Epithelial cell of prostate (primary cell): Measurements from ENCODE around the gene UBE2E2.

Source experiments
- DNase-seq: peaks from one replicate; pipeline ENCODE4 v3.0.0-alpha.2; 2011; ENCODE audit warnings: low read depth, low spot score
- H3K27ac ChIP-seq: fragments of 450-650 bp; 2 replicates; pipeline ENCODE4 v1.5.1; 2017; ENCODE audit warnings: mild to moderate bottlenecking

UBE2E2 gene

DNA sequence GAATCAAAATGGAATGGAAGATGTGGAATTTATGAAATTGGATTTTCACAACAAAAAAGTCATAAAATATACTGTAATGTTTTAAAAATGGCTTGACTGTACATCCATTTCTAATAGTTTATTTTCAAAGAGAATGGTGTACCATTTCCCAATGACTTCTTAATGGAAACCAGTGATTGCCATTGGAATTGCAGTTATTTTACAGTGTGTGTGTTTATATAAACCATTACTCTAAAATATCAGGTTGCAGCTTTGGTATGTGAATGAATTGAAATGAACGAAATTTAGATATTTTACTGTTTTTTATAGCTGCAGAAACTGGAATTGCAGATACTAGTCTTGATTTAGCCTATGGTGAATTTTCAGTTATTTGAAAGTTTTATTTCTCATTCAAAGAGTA lies 165.6 kb downstream of the UBE2E2 start:
- no peak for DNase-seq
- no peak overlapping the region for H3K27ac ChIP-seq

- no peak overlapping the region for H3K27ac ChIP-seq
- DNase-seq = no peak
Observed at GRCh38 chr3:23372285-23372684, 169.2 kb downstream of the UBE2E2 start.

GRCh38 chr3:23376516-23377248 lies 173.6 kb downstream of the UBE2E2 start:
- no peak overlapping the region for H3K27ac ChIP-seq
- DNase-seq = no peak

- no peak for DNase-seq
- no peak overlapping the region for H3K27ac ChIP-seq
Observed at GRCh38 chr3:23377928-23378672, 175.0 kb downstream of the UBE2E2 start.

GRCh38 chr3:23383875-23384274 lies 180.7 kb downstream of the UBE2E2 start:
- H3K27ac ChIP-seq = no peak overlapping the region
- DNase-seq = no peak

DNA sequence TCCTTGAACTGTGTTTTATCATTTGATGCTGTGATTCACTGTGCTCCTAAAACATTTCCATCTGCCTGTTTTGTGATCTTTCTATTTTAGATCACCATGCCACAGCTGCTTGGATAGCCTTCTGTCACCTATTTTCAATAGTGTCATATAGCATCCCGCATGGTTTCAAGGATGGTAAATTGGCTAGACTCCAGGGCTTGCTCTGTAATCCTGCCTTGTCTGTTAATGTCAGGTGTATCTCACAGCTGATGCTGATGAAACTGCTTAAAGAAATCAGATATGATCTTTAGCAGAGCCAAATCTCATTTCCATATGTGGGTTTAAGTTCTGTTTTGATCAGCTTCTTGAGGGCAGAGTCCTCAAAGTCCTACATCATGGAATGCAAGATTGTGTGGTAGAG lies 182.2 kb downstream of the UBE2E2 start:
- DNase-seq = no peak
- no peak overlapping the region for H3K27ac ChIP-seq

GRCh38 chr3:23387286-23387918 lies 184.3 kb downstream of the UBE2E2 start:
- DNase-seq = no peak
- no peak overlapping the region for H3K27ac ChIP-seq

DNA sequence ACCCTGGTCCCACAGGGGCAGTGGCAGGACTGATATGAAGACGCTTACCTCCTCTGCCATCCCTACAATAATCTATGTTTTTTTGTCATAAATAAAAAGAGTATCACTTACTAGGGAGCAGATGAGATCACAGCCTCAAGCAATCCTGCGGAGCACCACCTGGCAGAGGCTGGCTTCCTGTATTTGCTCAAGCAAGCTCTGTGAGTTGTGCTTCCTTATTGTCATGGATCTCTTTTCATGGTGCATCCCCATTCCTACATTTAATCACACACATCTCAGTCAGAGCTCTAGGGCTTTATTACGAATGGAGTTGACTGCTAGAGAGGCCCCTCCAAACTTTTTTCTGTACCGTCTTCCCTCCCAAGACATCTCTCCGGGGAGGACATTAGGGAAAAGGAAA lies 186.0 kb downstream of the UBE2E2 start:
- DNase-seq = peak; percentile 45
- no peak overlapping the region for H3K27ac ChIP-seq

GRCh38 chr3:23389686-23390085 lies 186.6 kb downstream of the UBE2E2 start:
- H3K27ac ChIP-seq = no peak overlapping the region

GRCh38 chr3:23390446-23390845 lies 187.3 kb downstream of the UBE2E2 start:
- no peak for DNase-seq
- H3K27ac ChIP-seq = no peak overlapping the region

More at GRCh38 chr3:23389686-23390085, 186.6 kb downstream of the UBE2E2 start:
- DNase-seq = no peak

- no peak overlapping the region for H3K27ac ChIP-seq
- no peak for DNase-seq
Observed at GRCh38 chr3:23390989-23391553, 187.9 kb downstream of the UBE2E2 start.

- DNase-seq = no peak
- H3K27ac ChIP-seq = no peak overlapping the region
Observed at GRCh38 chr3:23395115-23395514, 192.0 kb downstream of the UBE2E2 start.

- DNase-seq = no peak
- peak overlapping the region; percentile 19 for H3K27ac ChIP-seq
Observed at GRCh38 chr3:23396746-23397145, 193.6 kb downstream of the UBE2E2 start.

DNA sequence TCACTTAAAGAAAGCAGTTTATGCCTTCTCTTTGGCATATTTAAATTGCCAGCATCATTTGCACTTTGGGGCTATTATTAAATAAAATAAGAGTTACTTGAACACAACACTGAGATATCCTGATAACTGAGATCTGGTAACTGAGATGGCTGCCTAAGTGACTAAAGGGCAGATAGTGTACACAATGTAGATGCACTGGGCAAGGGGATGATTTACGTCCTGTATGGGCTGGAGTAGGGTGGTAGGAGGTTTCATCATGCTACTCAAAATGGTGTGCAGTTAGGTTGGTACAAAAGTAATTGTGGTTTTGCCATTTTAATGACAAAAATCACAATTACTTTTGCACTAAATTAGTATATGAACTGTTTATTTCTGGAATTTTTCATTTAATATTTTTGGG lies 196.1 kb downstream of the UBE2E2 start:
- no peak for DNase-seq
- H3K27ac ChIP-seq = no peak overlapping the region

- no peak overlapping the region for H3K27ac ChIP-seq
- no peak for DNase-seq
Observed at GRCh38 chr3:23402728-23403492, 199.8 kb downstream of the UBE2E2 start.

DNA sequence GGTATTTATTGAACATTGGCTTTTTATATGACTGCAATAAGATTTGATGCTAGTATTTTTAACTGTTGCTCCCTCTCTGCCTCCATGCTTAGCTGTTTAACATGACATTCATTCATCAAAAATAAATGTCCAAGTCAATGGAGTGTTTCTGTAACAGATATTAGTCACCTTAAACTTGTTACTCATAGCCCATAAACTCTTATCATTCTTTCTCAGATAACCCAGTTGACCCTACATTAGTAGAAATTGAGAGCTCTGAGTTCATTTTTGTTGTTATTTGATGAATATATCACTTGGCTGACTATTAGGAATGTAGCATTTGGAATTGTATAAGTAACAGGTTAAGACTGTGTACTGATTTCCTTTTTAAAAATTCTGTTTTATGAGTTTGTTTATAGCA lies 201.1 kb downstream of the UBE2E2 start:
- no peak overlapping the region for H3K27ac ChIP-seq
- no peak for DNase-seq

- DNase-seq = no peak
- H3K27ac ChIP-seq = no peak overlapping the region
Observed at GRCh38 chr3:23405081-23405480, 202.0 kb downstream of the UBE2E2 start.

- DNase-seq = no peak
- H3K27ac ChIP-seq = no peak overlapping the region
Observed at GRCh38 chr3:23406601-23407000, 203.5 kb downstream of the UBE2E2 start.

GRCh38 chr3:23418026-23418425 lies 214.9 kb downstream of the UBE2E2 start:
- no peak for DNase-seq
- H3K27ac ChIP-seq = no peak overlapping the region

- DNase-seq = no peak
- H3K27ac ChIP-seq = no peak overlapping the region
Observed at GRCh38 chr3:23421811-23422516, 218.8 kb downstream of the UBE2E2 start.
